Measurements from ENCODE around the gene PFKM. TPM values are rescaled to one million over a fixed set of nuclear protein-coding genes. Genes with fewer than 3 reads are reported as not detected.

Gene PFKM
- total and polyA plus RNA-seq, 2 donors (not counting 3 experiments of a cell fraction or from before 2014, with no cell fraction given) = 53.4 to 74.4 TPM

GRCh38 chr12:48143898-48144297, 24.7 kb downstream of the PFKM start:
- no peaks in the 10 kb centered on the region for H3K4me1 ChIP-seq (ENCODE audit: control insufficient read depth, extremely low read depth, insufficient read depth, low read length)
- no peak overlapping the region for H3K9ac ChIP-seq (replicated peaks; ENCODE audit: extremely low read depth, insufficient read depth, low read length)
- H3K36me3 ChIP-seq (ENCODE audit: control insufficient read depth in 2 of 2, extremely low read depth in 1 of 2, insufficient read depth in 2 of 2, low read length in 2 of 2) = peaks cover 19 to 34% of the 10 kb centered on the region in 2 experiments
- no peak for DNase-seq (ENCODE audit: low read depth, low spot score)
- BruUV-seq (replicated peaks) = no TSS peak
- TF ChIP-seq MYC (IDR thresholded peaks at IDR 0.05; ENCODE audit: low read depth, low read length) (no peak), POLR2A (IDR thresholded peaks at IDR 0.05; ENCODE audit: low read depth, low read length) (no peak), JUN (IDR thresholded peaks at IDR 0.05; ENCODE audit: borderline replicate concordance, insufficient read depth, insufficient read length, low read depth) (no peak), EZH2 (IDR thresholded peaks at IDR 0.05; ENCODE audit: borderline replicate concordance, low read depth, low read length, severe bottlenecking) (no peak), POLR2AphosphoS5 (IDR thresholded peaks at IDR 0.05; ENCODE audit: insufficient read depth, low read depth, low read length) (no peak), CTCF (IDR thresholded peaks at IDR 0.05; ENCODE audit: extremely low read depth in 1 of 2, insufficient read depth in 1 of 2, low read depth in 1 of 2, low read length in 2 of 2) (no peak), GATA2 (IDR thresholded peaks at IDR 0.05; ENCODE audit: insufficient read depth, insufficient read length, low read depth, low read length) (no peak), MAX (IDR thresholded peaks at IDR 0.05; ENCODE audit: insufficient read depth, insufficient read length) (no peak), FOS (IDR thresholded peaks at IDR 0.05; ENCODE audit: borderline replicate concordance, insufficient read depth, low read length) (no peak)
- no peaks in the 10 kb centered on the region for H3K9me3 ChIP-seq (replicated peaks; ENCODE audit: control insufficient read depth, insufficient read depth, low read length)
- no peak overlapping the region for H3K27ac ChIP-seq (ENCODE audit: insufficient read depth, low read depth, low read length)
- no peaks in the 10 kb centered on the region for H3K27me3 ChIP-seq (ENCODE audit: control insufficient read depth in 2 of 2, insufficient read depth in 2 of 2, low read length in 2 of 2)
- intact Hi-C loops (cut with micrococcal nuclease) = no loop called here
- peaks cover 2% of the 10 kb centered on the region for H4K20me1 ChIP-seq (replicated peaks; ENCODE audit: control insufficient read depth, extremely low read depth, insufficient read depth, low read length)
- CTCF ChIA-PET = interaction anchor here (0.8 kb wide), 1 partner anchor 13 kb away, joined by 4 read pairs; the partner anchor contains the start of gene ASB8
- H3K4me3 ChIP-seq (replicated peaks in 1 of 3; ENCODE audit: insufficient read depth in 1 of 3, low read depth in 1 of 3, low read length in 3 of 3) = no peak overlapping the region
- H3K79me2 ChIP-seq (ENCODE audit: control insufficient read depth, insufficient read depth, low read length) = no peaks in the 10 kb centered on the region
- dilution Hi-C loops (cut with MboI; ENCODE audit: extremely low pct_ligation_motif_present, low sequenced_read_pairs) = no loop called here
- FAIRE-seq = no peak
- no peaks in the 10 kb centered on the region for H3K9me1 ChIP-seq (replicated peaks; ENCODE audit: control insufficient read depth, extremely low read depth, insufficient read depth, low read length)
- H3K4me2 ChIP-seq (ENCODE audit: insufficient read depth, low read length) = no peak overlapping the region
- no peak overlapping the region for H2AFZ ChIP-seq (ENCODE audit: low read depth, low read length)
- POLR2A ChIA-PET = no interaction called here
